Endodermal cell (in vitro differentiated cells): Measurements from ENCODE around the gene VPS11. TPM values are rescaled to one million over a fixed set of nuclear protein-coding genes. Genes with fewer than 3 reads are reported as not detected.
A peak's percentile ranks its signal among the peaks of the same experiment; 100 is the strongest.

Experiments
- DNase-seq: peaks from one replicate; pipeline ENCODE4 v3.0.0-alpha.2; 2017
- H3K27ac ChIP-seq: 2 replicates; pipeline ENCODE4 v1.5.1; 2013; ENCODE audit warnings: mild to moderate bottlenecking, low read depth, low read length, moderate library complexity
- H3K27me3 ChIP-seq: 2 replicates; pipeline ENCODE4 v1.6.1; 2013; ENCODE audit warnings: mild to moderate bottlenecking, low read length, moderate library complexity; ENCODE audit not compliant: insufficient read depth, control insufficient read depth, poor library complexity, severe bottlenecking
- H3K36me3 ChIP-seq: 2 replicates; pipeline ENCODE4 v1.7.0; 2013; ENCODE audit warnings: mild to moderate bottlenecking, low read length, moderate library complexity; ENCODE audit not compliant: control insufficient read depth, insufficient read depth
- H3K4me1 ChIP-seq: one replicate; pipeline ENCODE4 v1.7.0; 2013; ENCODE audit warnings: low read length; ENCODE audit not compliant: control insufficient read depth, insufficient read depth
- H3K4me3 ChIP-seq: 2 replicates; pipeline ENCODE4 v1.5.1; 2013; ENCODE audit warnings: mild to moderate bottlenecking, low read length, moderate library complexity
- H3K9ac ChIP-seq: 2 replicates; pipeline ENCODE4 v1.6.1; 2013; ENCODE audit warnings: mild to moderate bottlenecking, low read length, moderate library complexity; ENCODE audit not compliant: poor library complexity, severe bottlenecking; ENCODE audit errors: extremely low read depth
- H3K9me3 ChIP-seq: 2 replicates; pipeline ENCODE4 v1.6.1; 2013; ENCODE audit warnings: mild to moderate bottlenecking, low read length, moderate library complexity; ENCODE audit not compliant: control insufficient read depth
- H3K27ac Mint-ChIP-seq: 2 replicates; pipeline ENCODE4 v1.8.0; 2020; ENCODE audit warnings: mixed read lengths
- H3K27me3 Mint-ChIP-seq: 2 replicates; pipeline ENCODE4 v1.8.0; 2021; ENCODE audit warnings: mild to moderate bottlenecking, mixed read lengths; ENCODE audit not compliant: insufficient read depth
- H3K36me3 Mint-ChIP-seq: 2 replicates; pipeline ENCODE4 v1.8.0; 2020; ENCODE audit warnings: low read depth, mixed read lengths
- H3K4me1 Mint-ChIP-seq: 2 replicates; pipeline ENCODE4 v1.8.0; 2020; ENCODE audit warnings: mixed read lengths
- H3K4me3 Mint-ChIP-seq: 2 replicates; pipeline ENCODE4 v1.8.0; 2020; ENCODE audit warnings: mild to moderate bottlenecking, moderate library complexity, mixed read lengths
- H3K9me3 Mint-ChIP-seq: 2 replicates; pipeline ENCODE4 v1.8.0; 2020; ENCODE audit warnings: mild to moderate bottlenecking, mixed read lengths
- CTCF ChIP-seq: fragments of 200-600 bp; sonication (generic); conservative IDR thresholded peaks from 2 replicates; pipeline ENCODE4 v1.5.0; 2021; ENCODE audit warnings: antibody characterized with exemption, mild to moderate bottlenecking
- WGBS, 2 experiments: methylation state at CpG; one replicate each; pipeline versions ENCODE4 v1.1.5 to v1.1.7; 2013; ENCODE audit warnings: missing lambda C conversion rate in 2 of 2, mixed read lengths in 1 of 2; ENCODE audit not compliant: insufficient coverage in 1 of 2, insufficient read length in 1 of 2; 5-methylcytosine and 5-hydroxymethylcytosine counted together
- total RNA-seq, 2 donors: library from RNA; stranded (reverse); fragmentation: NEBNext Ultra II Directional in 1 of 2; extraction: Animal tissue kit (Norgen Biotek cat#: 25700) in 1 of 2; gene quantifications; 2 replicates in 1 of 2; 3 replicates in 1 of 2; pipeline ENCODE4 v1.2.1, GENCODE V29; 2021

The VPS11 gene
- total RNA-seq, 2 donors from 2014 or later, result 26.9 to 29.1 TPM

- Mint-ChIP-seq H3K27me3 (no peaks in the 10 kb centered on the region), H3K27ac (no peak overlapping the region), H3K36me3 (peaks cover 34% of the 10 kb centered on the region), H3K9me3 (no peaks in the 10 kb centered on the region), H3K4me1 (peaks cover 23% of the 10 kb centered on the region), H3K4me3 (no peak overlapping the region)
- Histone ChIP-seq H3K27ac (no peak overlapping the region), H3K9ac (no peak overlapping the region), H3K27me3 (no peaks in the 10 kb centered on the region), H3K9me3 (no peaks in the 10 kb centered on the region), H3K4me1 (peaks cover 4% of the 10 kb centered on the region), H3K36me3 (peaks cover 42% of the 10 kb centered on the region), H3K4me3 (no peak overlapping the region)
- TF ChIP-seq CTCF, result no peak
- no peak for DNase-seq
- 85 to 91% methylated on average over 9 of the region's 9 CpGs for WGBS, 2 experiments
Measured at GRCh38 chr11:119042927-119043326, 24.7 kb upstream of the VPS11 start.

GRCh38 chr11:119044708-119045107 lies 22.9 kb upstream of the VPS11 start:
- Histone ChIP-seq H3K36me3 (peaks cover 60% of the 10 kb centered on the region), H3K27me3 (no peaks in the 10 kb centered on the region), H3K4me3 (no peak overlapping the region), H3K9me3 (no peaks in the 10 kb centered on the region), H3K9ac (no peak overlapping the region), H3K27ac (no peak overlapping the region), H3K4me1 (no peaks in the 10 kb centered on the region)
- no peak overlapping the region for H3K27ac Mint-ChIP-seq
- H3K4me3 Mint-ChIP-seq, result no peak overlapping the region
- peak; percentile 66 for TF ChIP-seq CTCF
- WGBS, 2 experiments, result 87 to 91% methylated on average over 3 to 6 of the region's 6 CpGs
- peak; percentile 69 for DNase-seq
- H3K36me3 Mint-ChIP-seq, result peaks cover 51% of the 10 kb centered on the region
- H3K9me3 Mint-ChIP-seq, result no peaks in the 10 kb centered on the region
- H3K27me3 Mint-ChIP-seq, result no peaks in the 10 kb centered on the region
- H3K4me1 Mint-ChIP-seq, result peaks cover 13% of the 10 kb centered on the region

GRCh38 chr11:119046489-119046888 lies 21.1 kb upstream of the VPS11 start:
- peaks cover 9% of the 10 kb centered on the region for H3K4me1 Mint-ChIP-seq
- H3K27me3 Mint-ChIP-seq, result no peaks in the 10 kb centered on the region
- Histone ChIP-seq H3K4me1 (no peaks in the 10 kb centered on the region), H3K9me3 (no peaks in the 10 kb centered on the region), H3K9ac (no peak overlapping the region), H3K27ac (no peak overlapping the region), H3K4me3 (no peak overlapping the region), H3K36me3 (peaks cover 77% of the 10 kb centered on the region), H3K27me3 (no peaks in the 10 kb centered on the region)
- no peak for TF ChIP-seq CTCF
- 94% methylated on average over 6 of the region's 6 CpGs for WGBS, 2 experiments
- no peaks in the 10 kb centered on the region for H3K9me3 Mint-ChIP-seq
- DNase-seq, result no peak
- H3K27ac Mint-ChIP-seq, result no peak overlapping the region
- peaks cover 69% of the 10 kb centered on the region for H3K36me3 Mint-ChIP-seq
- H3K4me3 Mint-ChIP-seq, result no peak overlapping the region
